GM23248 (cell line): ENCODE results near the gene CELF1. TPM values are rescaled to one million over a fixed set of nuclear protein-coding genes. Genes with fewer than 3 reads are reported as not detected.
A peak's percentile ranks its signal among the peaks of the same experiment; 100 is the strongest.
"Not testable (repeated sequence)": the region's sequence is repeated elsewhere in the genome, so short reads cannot be mapped to it uniquely, and the experiment has no call there.

Source experiments
- DNase-seq: peaks from one replicate; pipeline ENCODE4 v3.0.0-alpha.2; 2015
- H2AFZ ChIP-seq: fragments of 200-600 bp; sonication (generic); 2 replicates; pipeline ENCODE4 v1.6.1; 2016; ENCODE audit warnings: antibody characterized with exemption
- H3F3A ChIP-seq: fragments of 200-600 bp; sonication (generic); 2 replicates; pipeline ENCODE4 v1.6.1; 2016; ENCODE audit warnings: mild to moderate bottlenecking, antibody characterized with exemption, mixed run types; ENCODE audit not compliant: insufficient read depth
- H3K27ac ChIP-seq: fragments of 200-600 bp; sonication (generic); 2 replicates; pipeline ENCODE4 v1.5.1; 2016; ENCODE audit warnings: mild to moderate bottlenecking
- H3K27me3 ChIP-seq: fragments of 200-600 bp; sonication (generic); replicated peaks from 2 replicates; pipeline ENCODE4 v1.6.1; 2016; ENCODE audit warnings: mild to moderate bottlenecking; ENCODE audit not compliant: insufficient read depth
- H3K36me3 ChIP-seq: fragments of 200-600 bp; sonication (generic); 2 replicates; pipeline ENCODE4 v1.6.1; 2016; ENCODE audit warnings: low read depth, mild to moderate bottlenecking
- H3K4me1 ChIP-seq: fragments of 200-600 bp; sonication (generic); 2 replicates; pipeline ENCODE4 v1.6.1; 2016; ENCODE audit warnings: mild to moderate bottlenecking; ENCODE audit not compliant: insufficient read depth
- H3K4me2 ChIP-seq: fragments of 200-600 bp; sonication (generic); one replicate; pipeline ENCODE4 v1.6.1; 2016; ENCODE audit warnings: mild to moderate bottlenecking; ENCODE audit not compliant: unreplicated experiment
- H3K4me3 ChIP-seq: fragments of 200-600 bp; sonication (generic); 2 replicates; pipeline ENCODE4 v1.5.1; 2016; ENCODE audit warnings: mild to moderate bottlenecking
- H3K79me2 ChIP-seq: fragments of 200-600 bp; sonication (generic); 2 replicates; pipeline ENCODE4 v1.6.1; 2016; ENCODE audit warnings: mild to moderate bottlenecking; ENCODE audit not compliant: insufficient read depth
- H3K9ac ChIP-seq: fragments of 200-600 bp; sonication (generic); 2 replicates; pipeline ENCODE4 v1.6.1; 2016; ENCODE audit warnings: mild to moderate bottlenecking
- H3K9me2 ChIP-seq: fragments of 200-600 bp; sonication (generic); 2 replicates; pipeline ENCODE4 v1.6.1; 2016; ENCODE audit warnings: mixed run types, mild to moderate bottlenecking, moderate library complexity; ENCODE audit not compliant: insufficient read depth
- H3K9me3 ChIP-seq: fragments of 200-600 bp; sonication (generic); one replicate; pipeline ENCODE4 v1.6.1; 2017; ENCODE audit warnings: low read depth
- H4K20me1 ChIP-seq: fragments of 200-600 bp; sonication (generic); 2 replicates; pipeline ENCODE4 v1.6.0; 2016; ENCODE audit not compliant: insufficient read depth
- EZH2 ChIP-seq: fragments of 200-600 bp; sonication (generic); IDR thresholded peaks from 2 replicates; pipeline ENCODE4 v1.6.1; 2018; ENCODE audit warnings: antibody characterized with exemption, mild to moderate bottlenecking; ENCODE audit not compliant: insufficient read depth, poor library complexity, severe bottlenecking
- EZH2phosphoT487 ChIP-seq: fragments of 200-600 bp; sonication (generic); IDR thresholded peaks from 2 replicates; pipeline ENCODE4 v1.6.1; 2018; ENCODE audit warnings: antibody characterized with exemption, moderate library complexity, mild to moderate bottlenecking, low read depth; ENCODE audit not compliant: insufficient read depth
- WGBS, 2 experiments: methylation state at CpG; one replicate each; pipeline ENCODE4 v1.1.6; 2015 to 2017; ENCODE audit warnings: low lambda C conversion rate in 2 of 2, low coverage in 1 of 2; ENCODE audit errors: missing lambda C conversion rate in 2 of 2; 5-methylcytosine and 5-hydroxymethylcytosine counted together
- in situ Hi-C: fragments of 300-500 bp; cut with MboI; formaldehyde crosslinking; loops from 2 replicates; pipeline ENCODE4 v1.15.0; 2020
- polyA plus RNA-seq: library from polyadenylated mRNA; unstranded; fragments of >200 nt; fragmentation: Nextera tagmentation; extraction: Ambion mirVana; gene quantifications from 2 replicates; pipeline ENCODE4 v1.2.1, GENCODE V29; 2016
- total RNA-seq: library from RNA; depleted of rRNA; stranded (reverse); fragments of >200 nt; shearing (Covaris generic); gene quantifications from 2 replicates; pipeline ENCODE4 v1.2.3, GENCODE V29; 2014

CELF1 gene
- total and polyA plus RNA-seq, 2 experiments from 2014 or later: 51.7 to 70.9 TPM

- TF ChIP-seq EZH2: no peak
- TF ChIP-seq EZH2phosphoT487: no peak
- Histone ChIP-seq H3K27me3 (no peaks in the 10 kb centered on the region), H3K9me2 (no peaks in the 10 kb centered on the region), H2AFZ (no peak overlapping the region), H3K4me1 (0 out of 2 replicates have a peak, but pooled peaks cover 3% of the 10 kb centered on the region), H3K9ac (no peak overlapping the region), H3F3A (no peaks in the 10 kb centered on the region), H3K27ac (no peak overlapping the region), H4K20me1 (no peaks in the 10 kb centered on the region), H3K79me2 (no peaks in the 10 kb centered on the region), H3K9me3 (no peaks in the 10 kb centered on the region), H3K4me3 (no peak overlapping the region), H3K4me2 (no peak overlapping the region), H3K36me3 (no peaks in the 10 kb centered on the region)
- DNase-seq: peak; percentile 47
- in situ Hi-C loops: no loop called here
- WGBS, 2 experiments: 72 to 84% methylated on average over 2 of the region's 2 CpGs
These were observed 7.5 kb upstream of the CELF1 start for GRCh38 chr11:47560426-47560825.

GRCh38 chr11:47558695-47559094, 5.8 kb upstream of the CELF1 start:
- no peaks in the 10 kb centered on the region for H4K20me1 ChIP-seq
- H3K9me2 ChIP-seq: no peaks in the 10 kb centered on the region
- no peaks in the 10 kb centered on the region for H3K4me1 ChIP-seq
- in situ Hi-C loops: no loop called here
- no peak overlapping the region for H3K4me3 ChIP-seq
- H3K9me3 ChIP-seq: no peaks in the 10 kb centered on the region
- no peaks in the 10 kb centered on the region for H3K27me3 ChIP-seq
- WGBS, 2 experiments: 96 to 100% methylated on average over 1 of the region's 1 CpG
- H3K4me2 ChIP-seq: no peak overlapping the region
- H3K9ac ChIP-seq: no peak overlapping the region
- no peaks in the 10 kb centered on the region for H3K79me2 ChIP-seq
- DNase-seq: no peak
- TF ChIP-seq EZH2 (no peak), EZH2phosphoT487 (no peak)
- peaks cover 8% of the 10 kb centered on the region for H3F3A ChIP-seq
- no peak overlapping the region for H3K27ac ChIP-seq
- H2AFZ ChIP-seq: no peak overlapping the region
- no peaks in the 10 kb centered on the region for H3K36me3 ChIP-seq

- H3K27me3 ChIP-seq, H3K4me1 ChIP-seq, H3K27ac ChIP-seq, H3K79me2 ChIP-seq, H2AFZ ChIP-seq, DNase-seq, H3K4me3 ChIP-seq, H3K4me2 ChIP-seq, in situ Hi-C loops, H3K9me2 ChIP-seq, H4K20me1 ChIP-seq, H3K9me3 ChIP-seq, H3K36me3 ChIP-seq, H3K9ac ChIP-seq: not testable (repeated sequence)
- H3F3A ChIP-seq: peaks cover 10% of the 10 kb centered on the region
- 96 to 97% methylated on average over 12 of the region's 12 CpGs for WGBS, 2 experiments
These were observed 4.1 kb upstream of the CELF1 start for GRCh38 chr11:47557004-47557403.

- Histone ChIP-seq H3K79me2 (peaks cover 44% of the 10 kb centered on the region), H3K9me3 (no peaks in the 10 kb centered on the region), H4K20me1 (peaks cover 7% of the 10 kb centered on the region; the same call in 1 of the 2 replicates), H3K4me2 (peak overlapping the region; percentile 85), H3K4me1 (peaks cover 13% of the 10 kb centered on the region), H3K9me2 (no peaks in the 10 kb centered on the region), H3K4me3 (peak overlapping the region; percentile 97), H3K27me3 (no peaks in the 10 kb centered on the region), H3F3A (peaks cover 22% of the 10 kb centered on the region), H3K27ac (peak overlapping the region; percentile 11; the same call in 1 of the 2 replicates), H2AFZ (peak overlapping the region; percentile 91), H3K9ac (peak overlapping the region; percentile 70), H3K36me3 (no peaks in the 10 kb centered on the region)
- DNase-seq: peak; percentile 68
- in situ Hi-C loops: no loop called here
- 4 to 6% methylated on average over 9 of the region's 9 CpGs for WGBS, 2 experiments
- no peak for TF ChIP-seq EZH2phosphoT487
- no peak for TF ChIP-seq EZH2
These were observed 443 bp upstream of the CELF1 start for GRCh38 chr11:47553406-47553743.

GRCh38 chr11:47552056-47552565, 821 bp downstream of the CELF1 start:
- peaks cover 26% of the 10 kb centered on the region for H3K4me1 ChIP-seq
- no peaks in the 10 kb centered on the region for H3K36me3 ChIP-seq
- TF ChIP-seq EZH2phosphoT487 (no peak), EZH2 (no peak)
- no peaks in the 10 kb centered on the region for H3K9me2 ChIP-seq
- 1% methylated on average over 22 of the region's 22 CpGs for WGBS, 2 experiments
- H3F3A ChIP-seq: peaks cover 22% of the 10 kb centered on the region
- no peaks in the 10 kb centered on the region for H3K9me3 ChIP-seq
- H3K27me3 ChIP-seq: no peaks in the 10 kb centered on the region
- DNase-seq: peak; percentile 72
- peak overlapping the region; percentile 84 for H3K27ac ChIP-seq
- peak overlapping the region; percentile 97 for H3K4me3 ChIP-seq
- peak overlapping the region; percentile 93 for H3K9ac ChIP-seq
- H3K4me2 ChIP-seq: peak overlapping the region; percentile 79
- peaks cover 19% of the 10 kb centered on the region; the same call in 1 of the 2 replicates for H4K20me1 ChIP-seq
- in situ Hi-C loops: no loop called here
- peak overlapping the region; percentile 91 for H2AFZ ChIP-seq
- H3K79me2 ChIP-seq: peaks cover 56% of the 10 kb centered on the region
